Loucy (cell line): Measurements from ENCODE around the gene DOC2A.

ENCODE experiments used
- H2AFZ ChIP-seq: fragments of 200-600 bp; sonication (generic); 2 replicates; pipeline ENCODE4 v1.6.0; 2016; ENCODE audit warnings: antibody characterized with exemption, mild to moderate bottlenecking, low read length, moderate library complexity
- H3F3A ChIP-seq: fragments of 200-600 bp; 2 replicates; pipeline ENCODE4 v1.6.0; 2016; ENCODE audit warnings: antibody characterized with exemption, low read depth, mild to moderate bottlenecking
- H3K27me3 ChIP-seq: fragments of 200-600 bp; sonication (generic); 2 replicates; pipeline ENCODE4 v1.6.1; 2014; ENCODE audit warnings: low read length, mild to moderate bottlenecking; ENCODE audit not compliant: insufficient read depth, poor library complexity, severe bottlenecking
- H3K36me3 ChIP-seq: fragments of 200-600 bp; sonication (generic); 2 replicates; pipeline ENCODE4 v1.6.1; 2016; ENCODE audit warnings: low read length; ENCODE audit not compliant: insufficient read depth
- H3K4me1 ChIP-seq: fragments of 200-600 bp; sonication (generic); 2 replicates; pipeline ENCODE4 v1.5.1; 2014; ENCODE audit warnings: low read length, mild to moderate bottlenecking; ENCODE audit not compliant: insufficient read depth, poor library complexity, severe bottlenecking
- H3K4me2 ChIP-seq: fragments of 200-600 bp; sonication (generic); 2 replicates; pipeline ENCODE4 v1.6.0; 2014; ENCODE audit warnings: antibody characterized with exemption, low read length, low read depth, mild to moderate bottlenecking; ENCODE audit not compliant: poor library complexity, severe bottlenecking
- H3K4me3 ChIP-seq: fragments of 200-600 bp; sonication (generic); 2 replicates; pipeline ENCODE4 v1.5.1; 2014; ENCODE audit warnings: low read length, mild to moderate bottlenecking, mixed read lengths; ENCODE audit not compliant: poor library complexity, severe bottlenecking
- H3K79me2 ChIP-seq: fragments of 200-600 bp; sonication (generic); 2 replicates; pipeline ENCODE4 v1.6.1; 2014; ENCODE audit warnings: low read length; ENCODE audit not compliant: insufficient read depth
- H3K9ac ChIP-seq: fragments of 200-600 bp; sonication (generic); 2 replicates; pipeline ENCODE4 v1.6.0; 2014; ENCODE audit warnings: mild to moderate bottlenecking, low read depth, low read length, moderate library complexity; ENCODE audit not compliant: poor library complexity, severe bottlenecking
- H3K9me2 ChIP-seq: fragments of 200-600 bp; sonication (generic); replicated peaks from 2 replicates; pipeline ENCODE4 v1.6.1; 2016; ENCODE audit warnings: low read depth, low read length, mixed read lengths
- H3K9me3 ChIP-seq: fragments of 200-600 bp; sonication (generic); 2 replicates; pipeline ENCODE4 v1.6.1; 2014; ENCODE audit warnings: mild to moderate bottlenecking, antibody characterized with exemption, low read length, low read depth; ENCODE audit not compliant: insufficient read depth
- H4K20me1 ChIP-seq: fragments of 200-600 bp; sonication (generic); 2 replicates; pipeline ENCODE4 v1.6.0; 2014; ENCODE audit warnings: antibody characterized with exemption, low read length, mild to moderate bottlenecking; ENCODE audit not compliant: insufficient read depth, poor library complexity, severe bottlenecking
- CTCF ChIP-seq: fragments of 200-600 bp; sonication (generic); conservative IDR thresholded peaks from 2 replicates; pipeline ENCODE4 v1.5.1; 2014; ENCODE audit warnings: mild to moderate bottlenecking, antibody characterized with exemption, low read length
- EZH2phosphoT487 ChIP-seq: fragments of 200-600 bp; IDR thresholded peaks from 2 replicates; pipeline ENCODE4 v1.6.1; 2018; ENCODE audit warnings: antibody characterized with exemption, mild to moderate bottlenecking, moderate library complexity, borderline replicate concordance

DOC2A gene

DNA sequence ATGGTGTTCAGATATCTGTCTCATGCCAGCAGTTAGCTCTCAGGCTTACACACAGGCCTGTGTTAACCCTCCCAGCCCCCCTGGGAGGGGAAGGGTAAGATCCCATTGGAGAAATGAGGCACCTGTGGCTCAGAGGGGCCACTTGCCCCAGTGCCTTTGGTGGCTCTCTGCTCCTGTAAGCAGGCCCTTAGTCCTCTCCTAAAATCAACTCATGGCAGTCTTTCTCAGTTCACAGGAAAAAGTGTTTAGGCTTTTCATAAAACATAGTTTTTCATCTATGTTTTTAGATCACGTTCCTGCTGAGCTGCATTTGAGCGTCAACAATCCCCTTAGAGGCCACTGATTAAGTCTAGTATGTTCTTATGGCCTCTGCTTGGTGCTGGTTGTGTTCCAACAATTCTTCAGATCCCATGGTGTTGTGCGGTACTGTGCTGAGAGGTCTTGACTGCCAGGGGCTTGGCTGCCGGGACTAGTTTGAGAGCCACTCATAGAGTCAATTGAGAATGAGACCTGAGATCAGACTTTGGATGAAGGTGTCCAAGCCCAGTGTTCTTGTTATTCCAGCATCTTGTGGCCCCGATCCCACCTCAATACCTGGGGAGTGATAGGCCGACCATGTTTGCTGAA lies 26.6 kb downstream of the DOC2A start:
- no peak for TF ChIP-seq CTCF
- no peak for TF ChIP-seq EZH2phosphoT487
- H2AFZ ChIP-seq: no peak overlapping the region
- H4K20me1 ChIP-seq: peaks cover 2% of the 10 kb centered on the region
- no peaks in the 10 kb centered on the region for H3K9me3 ChIP-seq
- H3F3A ChIP-seq: no peaks in the 10 kb centered on the region
- no peaks in the 10 kb centered on the region for H3K27me3 ChIP-seq
- no peak overlapping the region for H3K4me2 ChIP-seq
- no peaks in the 10 kb centered on the region for H3K79me2 ChIP-seq
- H3K9me2 ChIP-seq: no peaks in the 10 kb centered on the region
- H3K4me3 ChIP-seq: no peak overlapping the region
- no peaks in the 10 kb centered on the region for H3K4me1 ChIP-seq
- no peak overlapping the region for H3K9ac ChIP-seq
- H3K36me3 ChIP-seq: peaks cover 92% of the 10 kb centered on the region

- no peaks in the 10 kb centered on the region for H3K9me3 ChIP-seq
- peaks cover 9% of the 10 kb centered on the region for H4K20me1 ChIP-seq
- no peak overlapping the region for H3K4me3 ChIP-seq
- peaks cover 6% of the 10 kb centered on the region; the same call in 1 of the 2 replicates for H3K79me2 ChIP-seq
- no peaks in the 10 kb centered on the region for H3F3A ChIP-seq
- H3K4me1 ChIP-seq: no peaks in the 10 kb centered on the region
- H3K4me2 ChIP-seq: no peak overlapping the region
- TF ChIP-seq EZH2phosphoT487 (no peak), CTCF (no peak)
- no peak overlapping the region for H2AFZ ChIP-seq
- no peak overlapping the region for H3K9ac ChIP-seq
- no peaks in the 10 kb centered on the region for H3K27me3 ChIP-seq
- peaks cover 94% of the 10 kb centered on the region for H3K36me3 ChIP-seq
- H3K9me2 ChIP-seq: no peaks in the 10 kb centered on the region
These were observed 27.2 kb downstream of the DOC2A start for GRCh38 chr16:29983420-29984136.

GRCh38 chr16:29982560-29983419 lies 28.0 kb downstream of the DOC2A start:
- Histone ChIP-seq H3K36me3 (peaks cover 93% of the 10 kb centered on the region), H4K20me1 (peaks cover 11% of the 10 kb centered on the region), H3K4me3 (no peak overlapping the region), H3F3A (no peaks in the 10 kb centered on the region), H3K79me2 (peaks cover 12% of the 10 kb centered on the region; the same call in 1 of the 2 replicates), H2AFZ (no peak overlapping the region), H3K27me3 (no peaks in the 10 kb centered on the region), H3K4me2 (no peak overlapping the region), H3K9me2 (no peaks in the 10 kb centered on the region), H3K9me3 (no peaks in the 10 kb centered on the region), H3K4me1 (peaks cover 4% of the 10 kb centered on the region), H3K9ac (no peak overlapping the region)
- TF ChIP-seq CTCF (no peak), EZH2phosphoT487 (no peak)
